A549 treated with GW870086 at 1 μM for 4 hours (cell line): Measurements from ENCODE around the gene MPV17. TPM values are rescaled to one million over a fixed set of nuclear protein-coding genes. Genes with fewer than 3 reads are reported as not detected.

Experiments used
- total RNA-seq: library from RNA; stranded (reverse); fragments of 200-300 nt; extraction: Qiagen RNA extraction; gene quantifications from 5 replicates; pipeline ENCODE4 v1.2.3, GENCODE V29; 2022; ENCODE audit warnings: low read depth

Gene MPV17
- total RNA-seq, result 82.3 to 96.7 TPM (median 86.5 TPM) in 5 replicates

GRCh38 chr2:27322766-27323595 lies at the start of gene MPV17:
Gene MPV17 (minus strand): TSS chr2:27323097. CDS start chr2:27322517, 580 bp downstream.

GRCh38 chr2:27370026-27370815 lies 47.3 kb upstream of the MPV17 start, which contains the start of the genes EIF2B4 and SNX17:
Gene EIF2B4 (minus strand): TSS chr2:27370338. CDS start chr2:27370314, 24 bp downstream.
Gene SNX17 (plus strand): TSS chr2:27370616. CDS start chr2:27370744, 128 bp downstream.

GRCh38 chr2:27356382-27357181 lies 33.7 kb upstream of the MPV17 start, which contains the start of gene GTF3C2:
Gene GTF3C2 (minus strand): TSS chr2:27356764. CDS start chr2:27343554, 13,210 bp downstream.

GRCh38 chr2:27308359-27308881 lies 14.5 kb downstream of the MPV17 start, which contains the start of gene UCN:
Gene UCN (minus strand): TSS chr2:27308445. CDS start chr2:27307895, 550 bp downstream.

GRCh38 chr2:27281855-27282559 lies 40.9 kb downstream of the MPV17 start, which contains the start of gene TRIM54:
Gene TRIM54 (plus strand): TSS chr2:27282429. CDS start chr2:27282732, 303 bp downstream.

GRCh38 chr2:27275211-27276150 lies 47.4 kb downstream of the MPV17 start, which contains the start of gene DNAJC5G:
Gene DNAJC5G (plus strand): TSS chr2:27275433. CDS start chr2:27276729, 1,296 bp downstream.

GRCh38 chr2:27262379-27263286 lies 60.3 kb downstream of the MPV17 start, which contains the start of gene SLC30A3:
Gene SLC30A3 (minus strand): TSS chr2:27263047. CDS start chr2:27262906, 141 bp downstream.

Other genes with a start within 250 kb of the MPV17 start
- gene EMILIN1, start 244.5 kb downstream of the MPV17 start, total RNA-seq, result 0.32 to 0.56 TPM (median 0.45 TPM) in 5 replicates
- 7.8 to 11.8 TPM (median 9.5 TPM) in 5 replicates for gene KHK, start 236.3 kb downstream of the MPV17 start, total RNA-seq
- gene CGREF1, start 204.0 kb downstream of the MPV17 start, total RNA-seq, result 5.7 to 8.6 TPM (median 7.6 TPM) in 5 replicates
- 0.98 to 2.3 TPM (median 1.5 TPM) in 5 replicates for gene ABHD1, start 199.3 kb downstream of the MPV17 start, total RNA-seq
- 48.6 to 60.4 TPM (median 59.1 TPM) in 5 replicates for gene PREB, start 188.5 kb downstream of the MPV17 start, total RNA-seq
- gene PRR30, start 183.7 kb downstream of the MPV17 start, total RNA-seq, result not detected in 5 replicates
- gene TCF23, start 174.1 kb downstream of the MPV17 start, total RNA-seq, result not detected in 5 replicates
- gene ATRAID, start 111.1 kb downstream of the MPV17 start, total RNA-seq, result 214 to 222 TPM (median 218 TPM) in 5 replicates
- 63.5 to 74.6 TPM (median 69.6 TPM) in 5 replicates for gene SLC5A6, start 110.8 kb downstream of the MPV17 start, total RNA-seq
- gene CAD, start 105.7 kb downstream of the MPV17 start, total RNA-seq, result 49.8 to 63.2 TPM (median 59.4 TPM) in 5 replicates
- gene SLC30A3, start 60.0 kb downstream of the MPV17 start, total RNA-seq, result 3.0 to 4.1 TPM (median 3.5 TPM) in 5 replicates
- gene DNAJC5G, start 47.7 kb downstream of the MPV17 start, total RNA-seq, result not detected in 5 replicates
- gene TRIM54, start 40.7 kb downstream of the MPV17 start, total RNA-seq, result 0.67 to 1.1 TPM (median 0.72 TPM) in 5 replicates
- gene UCN, start 14.7 kb downstream of the MPV17 start, total RNA-seq, result 1.0 to 2.5 TPM (median 1.2 TPM) in 5 replicates
- 56.5 to 64.6 TPM (median 61.4 TPM) in 5 replicates for gene GTF3C2, start 33.7 kb upstream of the MPV17 start, total RNA-seq
- gene EIF2B4, start 47.2 kb upstream of the MPV17 start, total RNA-seq, result 54.9 to 62.2 TPM (median 58.8 TPM) in 5 replicates
- 135 to 147 TPM (median 145 TPM) in 5 replicates for gene SNX17, start 47.5 kb upstream of the MPV17 start, total RNA-seq
- 9.7 to 15.5 TPM (median 14.0 TPM) in 5 replicates for gene ZNF513, start 57.6 kb upstream of the MPV17 start, total RNA-seq
- gene PPM1G, start 86.5 kb upstream of the MPV17 start, total RNA-seq, result 152 to 163 TPM (median 161 TPM) in 5 replicates
- 118 to 138 TPM (median 130 TPM) in 5 replicates for gene NRBP1, start 105.5 kb upstream of the MPV17 start, total RNA-seq
- gene KRTCAP3, start 119.3 kb upstream of the MPV17 start, total RNA-seq, result 0.39 to 0.90 TPM (median 0.85 TPM) in 5 replicates
- 7.5 to 9.9 TPM (median 8.0 TPM) in 5 replicates for gene IFT172, start 166.6 kb upstream of the MPV17 start, total RNA-seq
- gene FNDC4, start 172.1 kb upstream of the MPV17 start, total RNA-seq, result 3.5 to 6.2 TPM (median 4.0 TPM) in 5 replicates
- 0.08 to 0.80 TPM (median 0.43 TPM) in 4 of 5 replicates, not detected in the other for gene GCKR, start 173.7 kb upstream of the MPV17 start, total RNA-seq